Kidney epithelial cell (primary cell): Measurements from ENCODE around the gene DMP1. TPM values are rescaled to one million over a fixed set of nuclear protein-coding genes. Genes with fewer than 3 reads are reported as not detected.

Source experiments
- DNase-seq: peaks from one replicate; pipeline ENCODE4 v3.0.0-alpha.2; 2010; ENCODE audit warnings: low read depth
- H3K27me3 ChIP-seq: 2 replicates; pipeline ENCODE4 v1.6.0; 2011; ENCODE audit warnings: low read length; ENCODE audit not compliant: control insufficient read depth, insufficient read depth
- H3K36me3 ChIP-seq: 2 replicates; pipeline ENCODE4 v1.5.1; 2011; ENCODE audit warnings: low read length; ENCODE audit not compliant: control insufficient read depth, insufficient read depth
- H3K4me3 ChIP-seq: 2 replicates; pipeline ENCODE4 v1.5.1; 2011; ENCODE audit warnings: low read depth, mild to moderate bottlenecking, control low read depth, low read length
- total RNA-seq: library from RNA; depleted of rRNA; stranded (reverse); fragments of >200 nt; gene quantifications from 2 replicates; pipeline ENCODE4 v1.2.3, GENCODE V29; 2015
- TF ChIP-seq, protein P1 (sequence below): IDR thresholded peaks from 2 replicates; pipeline ENCODE4 v1.5.1; 2011; ENCODE audit warnings: mild to moderate bottlenecking, moderate library complexity, low read length, control low read depth, inconsistent platforms; ENCODE audit not compliant: insufficient read depth, poor library complexity, severe bottlenecking

The DMP1 gene
- total RNA-seq, 1 donor from 2014 or later: not detected

DNA sequence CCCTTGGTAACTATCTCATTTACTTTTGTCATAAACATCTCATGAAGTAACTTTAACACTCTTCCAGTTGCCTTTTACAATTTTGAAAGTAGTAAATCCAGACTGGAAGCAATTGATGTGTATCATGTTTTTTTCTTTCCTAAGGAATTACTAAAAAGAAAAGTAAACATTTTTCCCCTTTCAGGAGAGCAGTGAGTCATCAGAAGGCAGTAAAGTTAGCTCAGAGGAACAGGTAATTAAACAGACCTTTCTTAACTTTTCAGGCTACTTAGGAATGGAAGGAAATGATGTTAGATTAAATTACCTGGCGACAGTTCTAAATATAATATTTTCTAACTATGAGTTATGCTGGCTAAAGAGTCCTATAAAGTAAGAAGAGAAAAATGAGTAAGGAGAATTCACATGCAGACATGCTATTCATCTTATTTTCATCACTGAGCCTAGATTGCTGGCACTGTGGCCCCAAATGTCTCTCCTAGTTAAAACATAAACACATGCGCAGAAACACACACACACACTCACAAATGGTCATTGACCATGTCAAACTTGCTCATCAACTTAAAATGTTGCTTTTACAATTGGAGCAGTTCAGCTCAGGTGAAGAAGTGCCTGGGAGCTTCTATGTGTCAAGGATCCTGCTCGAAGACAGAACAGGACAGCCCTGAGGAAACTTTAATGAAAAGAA lies 9.3 kb downstream of the DMP1 start:
- Histone ChIP-seq H3K36me3 (no peaks in the 10 kb centered on the region), H3K27me3 (no peaks in the 10 kb centered on the region), H3K4me3 (no peak overlapping the region)
- peak; percentile 38 for DNase-seq
- TF ChIP-seq, protein P1, sequence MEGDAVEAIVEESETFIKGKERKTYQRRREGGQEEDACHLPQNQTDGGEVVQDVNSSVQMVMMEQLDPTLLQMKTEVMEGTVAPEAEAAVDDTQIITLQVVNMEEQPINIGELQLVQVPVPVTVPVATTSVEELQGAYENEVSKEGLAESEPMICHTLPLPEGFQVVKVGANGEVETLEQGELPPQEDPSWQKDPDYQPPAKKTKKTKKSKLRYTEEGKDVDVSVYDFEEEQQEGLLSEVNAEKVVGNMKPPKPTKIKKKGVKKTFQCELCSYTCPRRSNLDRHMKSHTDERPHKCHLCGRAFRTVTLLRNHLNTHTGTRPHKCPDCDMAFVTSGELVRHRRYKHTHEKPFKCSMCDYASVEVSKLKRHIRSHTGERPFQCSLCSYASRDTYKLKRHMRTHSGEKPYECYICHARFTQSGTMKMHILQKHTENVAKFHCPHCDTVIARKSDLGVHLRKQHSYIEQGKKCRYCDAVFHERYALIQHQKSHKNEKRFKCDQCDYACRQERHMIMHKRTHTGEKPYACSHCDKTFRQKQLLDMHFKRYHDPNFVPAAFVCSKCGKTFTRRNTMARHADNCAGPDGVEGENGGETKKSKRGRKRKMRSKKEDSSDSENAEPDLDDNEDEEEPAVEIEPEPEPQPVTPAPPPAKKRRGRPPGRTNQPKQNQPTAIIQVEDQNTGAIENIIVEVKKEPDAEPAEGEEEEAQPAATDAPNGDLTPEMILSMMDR: no peak

DNA sequence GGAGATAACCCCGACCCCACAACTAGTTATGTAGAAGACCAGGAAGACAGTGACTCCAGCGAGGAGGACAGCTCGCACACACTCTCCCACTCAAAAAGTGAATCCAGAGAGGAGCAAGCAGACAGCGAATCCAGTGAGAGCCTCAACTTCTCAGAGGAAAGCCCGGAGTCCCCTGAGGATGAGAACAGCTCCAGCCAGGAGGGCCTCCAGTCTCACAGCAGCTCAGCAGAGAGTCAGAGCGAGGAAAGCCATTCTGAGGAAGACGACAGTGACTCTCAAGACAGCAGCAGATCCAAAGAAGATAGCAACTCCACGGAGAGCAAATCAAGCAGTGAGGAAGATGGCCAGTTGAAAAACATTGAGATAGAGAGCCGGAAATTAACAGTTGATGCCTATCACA lies 12.8 kb downstream of the DMP1 start:
- Histone ChIP-seq H3K4me3 (no peak overlapping the region), H3K27me3 (no peaks in the 10 kb centered on the region), H3K36me3 (no peaks in the 10 kb centered on the region)
- DNase-seq: no peak
- TF ChIP-seq, protein P1: no peak

DNA sequence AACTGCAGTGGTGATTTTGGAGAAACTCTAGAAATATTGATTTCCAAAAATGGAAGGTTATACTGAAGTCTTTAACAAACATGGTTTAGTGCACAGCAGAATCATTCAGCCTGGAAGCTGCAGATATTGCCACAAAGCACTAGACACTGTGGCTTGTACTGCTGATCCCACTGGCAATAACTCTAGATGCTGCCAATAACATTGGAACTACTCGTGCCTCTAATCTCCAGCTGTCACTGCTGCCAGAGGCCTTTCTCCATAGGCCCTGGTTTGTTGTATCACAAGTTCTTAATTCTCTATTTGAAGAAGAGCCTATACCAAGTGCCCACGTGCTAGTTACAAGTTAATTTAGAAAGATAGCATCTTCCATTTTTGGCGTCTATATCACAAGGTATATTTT lies 19.3 kb downstream of the DMP1 start:
- DNase-seq: no peak
- no peak overlapping the region for H3K4me3 ChIP-seq
- TF ChIP-seq, protein P1: no peak
- no peaks in the 10 kb centered on the region for H3K36me3 ChIP-seq
- no peaks in the 10 kb centered on the region for H3K27me3 ChIP-seq

DNA sequence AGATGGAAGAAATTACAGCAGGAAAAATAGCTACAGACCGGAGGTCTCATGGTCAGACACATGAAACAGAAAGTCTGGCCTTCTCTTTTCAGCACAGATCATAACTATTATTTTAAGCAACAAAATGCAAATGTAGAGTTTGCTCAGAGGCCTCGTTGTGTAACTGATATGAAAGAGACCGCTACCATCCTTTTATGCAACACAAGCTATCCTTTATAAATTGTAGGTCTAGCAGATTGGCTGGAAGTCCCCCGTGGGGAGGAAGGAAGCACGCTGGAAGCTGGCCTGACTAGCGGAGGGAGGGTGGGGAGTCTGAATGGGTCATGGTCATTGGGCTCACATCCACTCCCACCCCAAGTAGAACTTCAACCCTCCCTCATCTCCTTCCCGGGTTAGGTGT lies 27.7 kb downstream of the DMP1 start:
- no peaks in the 10 kb centered on the region for H3K27me3 ChIP-seq
- H3K4me3 ChIP-seq: no peak overlapping the region
- no peak for DNase-seq
- TF ChIP-seq, protein P1: no peak
- no peaks in the 10 kb centered on the region for H3K36me3 ChIP-seq

DNA sequence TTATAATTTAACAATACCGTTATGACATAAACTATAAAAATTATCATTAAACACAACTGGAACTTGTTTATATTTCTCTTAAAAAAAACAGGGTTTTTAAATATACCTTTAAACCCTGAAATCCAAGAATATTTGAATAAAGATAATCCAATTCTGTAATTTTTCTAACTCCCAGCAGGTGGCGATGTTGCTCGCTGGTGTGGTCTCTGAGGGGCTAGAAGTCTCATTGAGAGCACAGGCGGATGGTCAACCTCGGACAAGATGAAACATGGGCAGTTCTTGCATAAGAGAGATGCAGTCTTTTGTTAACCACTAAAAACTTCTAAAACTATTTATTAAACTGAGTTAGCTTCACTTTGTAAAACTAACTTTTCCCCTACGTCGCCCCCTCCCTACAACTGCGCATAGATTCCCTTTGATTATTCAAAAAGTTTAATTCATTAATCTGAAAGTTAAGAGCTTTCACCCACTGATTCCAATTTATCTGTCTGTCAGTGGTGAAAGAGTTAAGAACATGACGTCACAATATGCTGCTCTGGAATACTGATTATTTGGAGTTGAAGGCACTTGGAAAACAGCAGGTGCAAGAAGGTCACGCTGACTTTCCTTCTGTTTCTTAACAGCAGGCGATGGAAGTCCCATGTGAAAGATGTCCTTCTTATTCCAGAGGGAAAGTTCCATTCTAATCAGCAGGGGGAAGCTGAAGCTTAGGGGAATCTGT lies 29.5 kb downstream of the DMP1 start:
- Histone ChIP-seq H3K4me3 (no peak overlapping the region), H3K36me3 (no peaks in the 10 kb centered on the region), H3K27me3 (no peaks in the 10 kb centered on the region)
- TF ChIP-seq, protein P1: peak; percentile 66
- peak; percentile 19 for DNase-seq
